NT2/D1 (cell line): Measurements from ENCODE around the gene SCIMP.

Experiments
- SUZ12 ChIP-seq: IDR thresholded peaks from 2 replicates; pipeline ENCODE4 v1.6.1; 2011; ENCODE audit not compliant: insufficient read length, insufficient read depth; ENCODE audit errors: extremely low read depth
- YY1 ChIP-seq: IDR thresholded peaks from 2 replicates; pipeline ENCODE4 v1.6.1; 2011; ENCODE audit not compliant: insufficient read length, insufficient read depth

DNA sequence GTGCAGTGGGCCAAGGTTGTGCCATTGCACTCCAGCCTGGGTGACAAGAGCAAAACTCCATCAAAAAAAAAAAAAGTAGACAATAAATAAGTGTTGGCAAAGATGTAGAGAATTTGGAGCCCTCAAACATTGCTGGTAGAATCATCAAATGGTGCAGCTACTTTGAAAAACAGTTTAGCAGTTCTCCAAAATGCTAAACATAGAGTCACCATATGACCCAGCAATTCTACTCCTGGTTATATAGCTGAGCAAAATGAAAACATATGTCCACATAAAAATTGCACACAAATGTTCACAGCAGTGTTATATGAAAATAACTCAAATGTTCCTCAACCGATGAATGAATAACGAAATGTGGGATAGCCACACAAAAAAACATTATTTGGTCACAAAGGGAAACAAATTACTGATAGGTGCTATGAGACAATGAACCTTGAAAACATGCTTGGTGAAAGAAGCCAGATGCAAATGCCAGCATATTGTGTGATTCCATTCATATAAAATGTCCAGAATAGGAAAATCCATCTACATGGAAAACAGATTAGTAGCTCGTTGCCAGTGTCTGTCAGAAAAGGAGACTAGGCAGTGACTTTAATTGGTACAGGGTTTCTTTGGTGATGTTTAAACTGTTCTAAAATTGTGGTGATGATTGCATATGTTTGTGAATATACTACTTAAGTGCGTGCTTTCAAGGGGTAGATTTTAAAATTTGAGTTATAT is 34.7 kb upstream of the SCIMP start:
- TF ChIP-seq YY1 (no peak), SUZ12 (no peak)
